Epidermal melanocyte (primary cell): ENCODE results near the gene ZBTB25.

ENCODE experiments used
- DNase-seq: peaks from one replicate; pipeline ENCODE4 v3.0.0; 2011; ENCODE audit warnings: low spot score; ENCODE audit not compliant: insufficient read length

Gene ZBTB25

GRCh38 chr14:64400829-64401459 is 102.7 kb downstream of the ZBTB25 start:
- no peak for DNase-seq
